Measurements from ENCODE around the gene CSNK2A1.
"Not testable (repeated sequence)": the region's sequence is repeated elsewhere in the genome, so short reads cannot be mapped to it uniquely, and the experiment has no call there.

CSNK2A1 gene

GRCh38 chr20:543369-544152, at the start of gene CSNK2A1:
Gene CSNK2A1, minus strand, starts transcription at chr20:543790. Its CDS starts 35,239 bp downstream, at chr20:508551.
- DNase-seq = peak; percentile 71

- DNase-seq = no peak
Observed at GRCh38 chr20:592506-592905, 48.9 kb upstream of the CSNK2A1 start.

- no peak for DNase-seq
Observed at GRCh38 chr20:591941-592340, 48.4 kb upstream of the CSNK2A1 start.

- DNase-seq = no peak
Observed at GRCh38 chr20:588932-589672, 45.5 kb upstream of the CSNK2A1 start.

GRCh38 chr20:588476-588875, 44.9 kb upstream of the CSNK2A1 start:
- DNase-seq = no peak

- no peak for DNase-seq
Observed at GRCh38 chr20:584971-585301, 41.3 kb upstream of the CSNK2A1 start.

GRCh38 chr20:584161-584970, 40.8 kb upstream of the CSNK2A1 start:
- peak; percentile 2 for DNase-seq

GRCh38 chr20:582204-582603, 38.6 kb upstream of the CSNK2A1 start:
- DNase-seq = no peak

- DNase-seq = not testable (repeated sequence)
Observed at GRCh38 chr20:578940-579690, 35.5 kb upstream of the CSNK2A1 start.

GRCh38 chr20:577167-577791, 33.7 kb upstream of the CSNK2A1 start:
- DNase-seq = no peak

- no peak for DNase-seq
Observed at GRCh38 chr20:576156-576555, 32.6 kb upstream of the CSNK2A1 start.

GRCh38 chr20:575230-575629, 31.6 kb upstream of the CSNK2A1 start:
- no peak for DNase-seq

GRCh38 chr20:574297-574942, 30.8 kb upstream of the CSNK2A1 start:
- no peak for DNase-seq

GRCh38 chr20:573414-574296, 30.1 kb upstream of the CSNK2A1 start:
- DNase-seq = no peak

GRCh38 chr20:572727-573126, 29.1 kb upstream of the CSNK2A1 start:
- no peak for DNase-seq

GRCh38 chr20:571754-572441, 28.3 kb upstream of the CSNK2A1 start:
- DNase-seq = no peak

GRCh38 chr20:568673-569415, 25.3 kb upstream of the CSNK2A1 start:
- DNase-seq = no peak

- no peak for DNase-seq
Observed at GRCh38 chr20:568097-568652, 24.6 kb upstream of the CSNK2A1 start.

GRCh38 chr20:564192-564591, 20.6 kb upstream of the CSNK2A1 start:
- no peak for DNase-seq

All from NCI-H226 (cell line).